Measurements from ENCODE around the gene OSBPL2. TPM values are rescaled to one million over a fixed set of nuclear protein-coding genes. Genes with fewer than 3 reads are reported as not detected.

The OSBPL2 gene
- total and polyA plus RNA-seq, 2 experiments from 2014 or later = 37.5 to 43.4 TPM

- TF ChIP-seq CTCF (IDR thresholded peaks at IDR 0.05; ENCODE audit: low read depth, low read length) = no peak
- no peaks in the 10 kb centered on the region for H3K4me1 ChIP-seq (ENCODE audit: low read depth)
- peaks cover 42% of the 10 kb centered on the region for H3K36me3 ChIP-seq
- H3K27me3 ChIP-seq = no peaks in the 10 kb centered on the region
- H3K9me3 ChIP-seq (ENCODE audit: low read depth) = no peaks in the 10 kb centered on the region
- H3K4me3 ChIP-seq = no peak overlapping the region
- H3K27ac ChIP-seq = no peak overlapping the region
- no peak for DNase-seq (ENCODE audit: low read depth in 1 of 2, low spot score in 1 of 2)
Measured at GRCh38 chr20:62326959-62327725, 88.8 kb downstream of the OSBPL2 start.

DNA sequence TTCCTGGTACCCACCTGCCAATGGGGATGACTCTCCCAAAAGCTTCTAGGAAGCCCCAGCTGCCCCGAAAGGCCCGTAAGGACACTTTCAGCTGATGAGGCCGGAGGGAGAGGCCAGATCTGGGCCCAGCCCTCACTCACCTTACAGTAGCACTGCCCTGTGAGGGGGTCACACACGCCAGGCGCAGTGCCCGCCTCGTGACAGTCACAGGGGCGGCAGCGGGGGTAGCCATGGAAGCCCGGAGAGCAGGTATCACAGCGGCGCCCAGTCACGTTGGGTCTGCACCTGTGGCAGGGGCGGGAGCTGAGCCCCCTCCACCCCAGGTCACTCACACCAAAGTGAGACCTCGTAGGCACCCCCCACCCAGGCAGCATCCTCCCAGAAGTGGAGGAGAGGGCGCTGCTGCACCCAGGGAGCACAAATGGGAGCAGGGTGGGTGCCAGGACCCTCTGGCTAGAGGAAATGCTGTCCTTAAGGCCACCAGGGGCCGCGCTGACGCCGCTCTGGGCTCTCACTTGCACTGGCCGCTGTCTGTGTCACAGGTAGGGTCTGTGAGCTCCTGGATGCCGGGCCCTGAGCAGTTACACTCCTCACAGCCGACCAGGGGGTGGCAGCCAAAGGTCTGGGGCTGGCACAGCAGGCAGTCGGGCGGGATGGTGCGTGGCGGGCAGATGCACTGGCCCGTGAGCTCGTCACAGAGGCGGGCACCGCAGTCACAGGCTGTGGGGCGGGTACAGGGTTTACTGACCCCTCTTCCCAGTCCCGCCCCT is 89.6 kb downstream of the OSBPL2 start:
- H3K4me3 ChIP-seq = no peak overlapping the region
- H3K36me3 ChIP-seq = peaks cover 46% of the 10 kb centered on the region

DNA sequence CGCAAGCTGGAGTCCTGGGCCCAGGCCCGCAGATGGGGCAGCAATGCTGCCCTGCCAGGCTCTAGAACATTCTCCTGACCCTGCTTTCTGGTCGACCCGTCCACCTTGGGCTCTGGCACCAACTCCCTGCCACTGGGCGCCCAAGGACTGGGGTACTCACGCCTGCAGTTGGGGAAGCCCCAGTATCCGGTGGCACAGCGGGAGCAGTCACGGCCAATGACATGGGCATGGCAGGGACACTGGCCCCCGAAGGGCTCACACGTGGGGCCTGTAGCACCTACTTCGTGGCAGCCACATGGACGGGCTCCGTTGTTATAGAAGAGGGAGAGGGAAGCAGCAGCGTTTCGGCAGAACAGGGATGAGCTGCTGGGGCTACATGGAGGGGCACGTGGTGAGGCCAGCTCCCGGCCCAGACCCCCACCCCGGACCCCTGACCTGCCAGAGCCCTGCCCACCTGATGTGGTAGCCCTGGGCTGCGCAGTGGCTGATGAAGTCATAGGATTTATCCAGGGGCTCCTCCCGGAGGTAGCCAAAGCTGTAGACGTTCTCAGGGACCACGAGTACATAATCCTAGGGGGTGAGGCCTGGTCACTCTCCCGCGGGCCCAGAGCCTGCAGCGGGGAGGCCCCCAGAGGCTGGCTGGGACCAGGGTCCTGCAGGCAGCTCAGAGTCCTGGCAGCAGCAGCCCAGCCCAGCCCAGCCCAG is 90.5 kb downstream of the OSBPL2 start:
- H3K9me3 ChIP-seq (ENCODE audit: low read depth) = no peaks in the 10 kb centered on the region
- H3K27me3 ChIP-seq = no peaks in the 10 kb centered on the region
- H3K4me3 ChIP-seq = no peak overlapping the region
- no peak for DNase-seq (ENCODE audit: low read depth in 1 of 2, low spot score in 1 of 2)
- H3K36me3 ChIP-seq = peaks cover 45% of the 10 kb centered on the region
- H3K4me1 ChIP-seq (ENCODE audit: low read depth) = no peaks in the 10 kb centered on the region
- H3K27ac ChIP-seq = no peak overlapping the region
- TF ChIP-seq CTCF (IDR thresholded peaks at IDR 0.05; ENCODE audit: low read depth, low read length) = no peak

More for the DNA sequence above, 89.6 kb downstream of the OSBPL2 start:
- Histone ChIP-seq H3K4me1 (ENCODE audit: low read depth) (no peaks in the 10 kb centered on the region), H3K27ac (no peak overlapping the region), H3K9me3 (ENCODE audit: low read depth) (no peaks in the 10 kb centered on the region), H3K27me3 (no peaks in the 10 kb centered on the region)
- no peak for DNase-seq (ENCODE audit: low read depth in 1 of 2, low spot score in 1 of 2)
- no peak for TF ChIP-seq CTCF (IDR thresholded peaks at IDR 0.05; ENCODE audit: low read depth, low read length)

GRCh38 chr20:62329389-62330377 is 91.4 kb downstream of the OSBPL2 start:
- Histone ChIP-seq H3K4me3 (no peak overlapping the region), H3K9me3 (ENCODE audit: low read depth) (no peaks in the 10 kb centered on the region), H3K36me3 (peaks cover 45% of the 10 kb centered on the region), H3K27ac (no peak overlapping the region), H3K4me1 (ENCODE audit: low read depth) (no peaks in the 10 kb centered on the region), H3K27me3 (no peaks in the 10 kb centered on the region)
- no peak for DNase-seq (ENCODE audit: low read depth in 1 of 2, low spot score in 1 of 2)
- no peak for TF ChIP-seq CTCF (IDR thresholded peaks at IDR 0.05; ENCODE audit: low read depth, low read length)
